ENCODE measurements around the gene AGBL4. TPM values are rescaled to one million over a fixed set of nuclear protein-coding genes. Genes with fewer than 3 reads are reported as not detected.

AGBL4 gene
- polyA plus RNA-seq, 1 donor (not counting 4 experiments of a cell fraction or from before 2014, with no cell fraction given), result not detected

DNA sequence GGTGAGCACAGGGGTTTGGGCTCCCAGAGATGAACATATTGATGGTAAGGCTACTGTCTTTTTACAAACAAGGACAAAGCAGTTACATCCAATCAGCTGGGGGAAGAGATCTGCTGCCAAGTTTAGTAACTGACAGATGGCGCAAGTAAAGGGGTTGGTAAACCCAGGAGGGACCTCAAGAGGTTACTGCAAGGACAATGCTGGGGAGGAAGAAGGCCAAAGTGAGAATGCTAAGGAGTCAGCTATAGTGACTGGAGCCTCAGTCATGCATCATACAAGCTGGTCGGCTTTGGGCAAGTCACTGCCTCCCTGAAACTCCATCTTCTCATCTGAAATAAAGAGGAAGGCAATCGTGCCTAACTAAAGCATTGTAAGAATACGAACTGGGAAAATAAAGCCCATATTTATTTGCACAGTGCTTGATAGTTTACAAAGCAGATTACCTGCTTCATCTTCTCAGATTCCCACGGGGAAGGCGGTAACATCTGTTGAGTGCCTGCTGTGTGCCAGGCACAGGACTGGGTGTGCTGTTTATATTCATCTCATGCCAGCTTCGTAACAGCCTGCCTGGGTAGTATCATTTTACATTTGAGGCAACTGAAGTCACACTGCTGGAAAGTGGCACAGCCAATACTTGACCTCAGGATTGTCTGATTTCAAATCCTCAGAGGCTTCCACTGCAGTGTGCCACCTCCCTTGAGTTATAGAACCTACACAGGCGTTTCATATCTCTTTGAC is 1361.9 kb downstream of the AGBL4 start:
- DNase-seq (ENCODE audit: low read depth, low spot score) (no peak), FAIRE-seq (no peak)
- H3K27ac ChIP-seq (ENCODE audit: control insufficient read depth, insufficient read depth, low read length), result no peak overlapping the region
- no peaks in the 10 kb centered on the region for H3K79me2 ChIP-seq (ENCODE audit: control insufficient read depth, insufficient read depth, low read length)
- no peaks in the 10 kb centered on the region for H3K9me1 ChIP-seq (ENCODE audit: control insufficient read depth, extremely low read depth, insufficient read depth, low read length)
- no peak overlapping the region for H3K9ac ChIP-seq (ENCODE audit: control insufficient read depth, extremely low read depth, insufficient read depth, low read length)
- dilution Hi-C loops (cut with MboI; ENCODE audit: extremely low pct_ligation_motif_present, low sequenced_read_pairs), result no loop called here
- H2AFZ ChIP-seq (ENCODE audit: control insufficient read depth, low read length), result no peak overlapping the region
- no peaks in the 10 kb centered on the region for H4K20me1 ChIP-seq (ENCODE audit: control insufficient read depth, extremely low read depth, insufficient read depth, low read length)
- H3K4me2 ChIP-seq (ENCODE audit: control insufficient read depth, extremely low read depth, insufficient read depth, low read depth, low read length), result no peak overlapping the region
- no peaks in the 10 kb centered on the region for H3K4me1 ChIP-seq (ENCODE audit: control insufficient read depth, extremely low read depth, insufficient read depth, low read length)
- H3K36me3 ChIP-seq (ENCODE audit: control insufficient read depth in 2 of 2, extremely low read depth in 1 of 2, insufficient read depth in 2 of 2, low read length in 2 of 2), result no peaks in the 10 kb centered on the region
- H3K27me3 ChIP-seq (ENCODE audit: control insufficient read depth, extremely low read depth, insufficient read depth, low read length), result peaks cover 13% of the 10 kb centered on the region
- H3K9me3 ChIP-seq (ENCODE audit: control insufficient read depth, low read depth, low read length), result no peaks in the 10 kb centered on the region
- no peak for TF ChIP-seq CTCF (optimal IDR thresholded peaks at IDR 0.05 in 1 of 3, IDR thresholded peaks at IDR 0.05 in 1 of 3, conservative IDR thresholded peaks at IDR 0.05 in 1 of 3; ENCODE audit: extremely low read depth in 1 of 3, insufficient read depth in 2 of 3, low read length in 3 of 3)
- no peak for TF ChIP-seq EZH2 (IDR thresholded peaks at IDR 0.05; ENCODE audit: low read length)
- no peak overlapping the region for H3K4me3 ChIP-seq (ENCODE audit: control insufficient read depth in 2 of 3, extremely low read depth in 1 of 3, insufficient read depth in 2 of 3, low read depth in 1 of 3, low read length in 3 of 3)

DNA sequence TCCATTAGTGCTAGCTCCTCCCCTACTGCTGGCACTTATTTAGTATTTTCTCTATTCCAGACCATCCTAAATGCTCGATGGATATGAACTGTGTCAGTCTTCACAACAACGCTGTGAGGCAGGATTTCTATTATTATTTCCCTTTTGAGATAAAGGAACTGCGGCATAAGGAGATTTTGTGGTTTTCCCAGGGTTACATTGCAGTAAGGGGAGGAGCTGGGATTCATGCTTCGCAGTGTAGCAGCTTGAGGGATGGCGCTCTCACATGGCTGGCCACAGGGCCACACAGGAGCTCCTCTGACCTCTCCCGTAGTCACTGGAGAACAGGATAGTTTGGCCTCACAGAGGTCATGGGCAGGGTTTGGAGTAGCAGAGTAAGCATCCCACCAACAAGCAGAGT is 1364.0 kb downstream of the AGBL4 start:
- Histone ChIP-seq H3K27me3 (ENCODE audit: control insufficient read depth, extremely low read depth, insufficient read depth, low read length) (peaks cover 13% of the 10 kb centered on the region), H4K20me1 (ENCODE audit: control insufficient read depth, extremely low read depth, insufficient read depth, low read length) (no peaks in the 10 kb centered on the region), H3K9me3 (ENCODE audit: control insufficient read depth, low read depth, low read length) (no peaks in the 10 kb centered on the region), H3K79me2 (ENCODE audit: control insufficient read depth, insufficient read depth, low read length) (no peaks in the 10 kb centered on the region), H3K4me2 (ENCODE audit: control insufficient read depth, extremely low read depth, insufficient read depth, low read depth, low read length) (no peak overlapping the region), H3K9me1 (ENCODE audit: control insufficient read depth, extremely low read depth, insufficient read depth, low read length) (no peaks in the 10 kb centered on the region), H3K4me3 (ENCODE audit: control insufficient read depth in 2 of 3, extremely low read depth in 1 of 3, insufficient read depth in 2 of 3, low read depth in 1 of 3, low read length in 3 of 3) (no peak overlapping the region), H3K9ac (ENCODE audit: control insufficient read depth, extremely low read depth, insufficient read depth, low read length) (no peak overlapping the region), H3K36me3 (ENCODE audit: control insufficient read depth in 2 of 2, extremely low read depth in 1 of 2, insufficient read depth in 2 of 2, low read length in 2 of 2) (no peaks in the 10 kb centered on the region), H2AFZ (ENCODE audit: control insufficient read depth, low read length) (no peak overlapping the region), H3K4me1 (ENCODE audit: control insufficient read depth, extremely low read depth, insufficient read depth, low read length) (no peaks in the 10 kb centered on the region), H3K27ac (ENCODE audit: control insufficient read depth, insufficient read depth, low read length) (no peak overlapping the region)
- TF ChIP-seq CTCF (optimal IDR thresholded peaks at IDR 0.05 in 1 of 3, IDR thresholded peaks at IDR 0.05 in 1 of 3, conservative IDR thresholded peaks at IDR 0.05 in 1 of 3; ENCODE audit: extremely low read depth in 1 of 3, insufficient read depth in 2 of 3, low read length in 3 of 3) (no peak), EZH2 (IDR thresholded peaks at IDR 0.05; ENCODE audit: low read length) (no peak)
- dilution Hi-C loops (cut with MboI; ENCODE audit: extremely low pct_ligation_motif_present, low sequenced_read_pairs), result no loop called here
- DNase-seq (ENCODE audit: low read depth, low spot score) (no peak), FAIRE-seq (no peak)

Data from keratinocyte (primary cell).